HG03064 (cell line): ENCODE data around the gene PNPLA8.
"Not testable (repeated sequence)": the region's sequence is repeated elsewhere in the genome, so short reads cannot be mapped to it uniquely, and the experiment has no call there.

ENCODE experiments used
- ATAC-seq: cut with Tn5 transposase; IDR thresholded peaks from one replicate; pipeline ENCODE4 v1.9.1; 2021; ENCODE audit warnings: low read depth; ENCODE audit not compliant: unreplicated experiment

PNPLA8 gene, protein sequence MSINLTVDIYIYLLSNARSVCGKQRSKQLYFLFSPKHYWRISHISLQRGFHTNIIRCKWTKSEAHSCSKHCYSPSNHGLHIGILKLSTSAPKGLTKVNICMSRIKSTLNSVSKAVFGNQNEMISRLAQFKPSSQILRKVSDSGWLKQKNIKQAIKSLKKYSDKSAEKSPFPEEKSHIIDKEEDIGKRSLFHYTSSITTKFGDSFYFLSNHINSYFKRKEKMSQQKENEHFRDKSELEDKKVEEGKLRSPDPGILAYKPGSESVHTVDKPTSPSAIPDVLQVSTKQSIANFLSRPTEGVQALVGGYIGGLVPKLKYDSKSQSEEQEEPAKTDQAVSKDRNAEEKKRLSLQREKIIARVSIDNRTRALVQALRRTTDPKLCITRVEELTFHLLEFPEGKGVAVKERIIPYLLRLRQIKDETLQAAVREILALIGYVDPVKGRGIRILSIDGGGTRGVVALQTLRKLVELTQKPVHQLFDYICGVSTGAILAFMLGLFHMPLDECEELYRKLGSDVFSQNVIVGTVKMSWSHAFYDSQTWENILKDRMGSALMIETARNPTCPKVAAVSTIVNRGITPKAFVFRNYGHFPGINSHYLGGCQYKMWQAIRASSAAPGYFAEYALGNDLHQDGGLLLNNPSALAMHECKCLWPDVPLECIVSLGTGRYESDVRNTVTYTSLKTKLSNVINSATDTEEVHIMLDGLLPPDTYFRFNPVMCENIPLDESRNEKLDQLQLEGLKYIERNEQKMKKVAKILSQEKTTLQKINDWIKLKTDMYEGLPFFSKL

DNA sequence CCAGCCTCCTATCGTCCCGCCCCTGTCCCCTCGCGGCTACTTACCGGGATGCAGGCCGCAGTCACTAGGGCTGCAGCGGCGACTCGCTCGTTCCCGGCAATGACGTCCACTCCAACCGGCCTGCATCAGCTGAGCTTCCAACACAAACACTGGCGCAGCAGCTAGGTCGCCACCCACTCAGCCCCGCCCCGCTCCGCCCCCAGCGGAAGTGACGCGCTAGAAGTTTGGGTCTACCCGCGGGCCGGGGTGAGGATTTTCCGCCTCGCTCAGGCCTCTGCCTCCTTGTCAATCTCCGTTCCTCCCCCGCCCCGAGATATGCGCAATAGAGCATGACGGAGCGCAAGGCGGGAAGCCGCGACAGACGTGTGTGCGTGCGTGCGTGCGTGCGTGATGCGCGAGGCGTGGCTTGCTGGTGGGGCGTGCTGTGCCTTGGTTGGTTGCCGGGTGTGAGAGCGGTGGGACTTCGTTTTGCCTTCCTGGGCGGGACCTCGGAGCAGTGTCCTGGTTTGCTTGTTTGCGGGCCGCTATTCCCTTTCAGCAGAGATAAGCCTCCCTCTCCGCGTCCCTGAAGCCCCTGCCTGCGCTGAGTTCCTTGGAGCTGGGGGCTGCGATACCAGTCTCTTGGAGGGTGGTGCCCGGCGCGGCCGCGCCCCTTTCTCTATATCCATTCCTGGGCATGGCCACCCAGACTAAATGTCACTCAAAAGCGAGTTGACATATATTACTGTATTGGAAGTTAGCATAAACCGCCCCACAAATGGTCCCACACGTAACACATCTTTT is at the start of gene PNPLA8:
PNPLA8 (minus strand) TSS at position 151 of the 783 bp plus-strand sequence. CDS start 10,644 bp downstream, outside the sequence.
- peak; percentile 94 for ATAC-seq

DNA sequence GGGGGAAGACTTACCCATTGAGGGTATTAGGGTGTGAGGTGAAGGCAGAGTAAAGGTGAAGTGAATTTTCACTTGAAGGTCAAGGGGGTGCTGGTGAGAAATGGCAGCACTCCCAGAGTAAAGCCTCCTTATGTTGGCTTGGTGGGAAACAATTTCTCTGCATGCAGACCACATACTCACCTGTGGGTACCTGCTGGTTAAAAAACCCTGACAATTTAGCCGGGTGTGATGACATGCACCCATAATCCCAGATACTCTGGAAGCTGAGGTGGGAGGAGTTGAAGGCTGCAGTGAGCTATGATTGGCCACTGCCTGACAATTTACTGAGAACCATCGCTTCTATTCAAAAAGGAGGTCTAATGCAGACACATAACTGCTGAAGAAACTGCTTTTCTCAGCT is 49.2 kb upstream of the PNPLA8 start:
- no peak for ATAC-seq

DNA sequence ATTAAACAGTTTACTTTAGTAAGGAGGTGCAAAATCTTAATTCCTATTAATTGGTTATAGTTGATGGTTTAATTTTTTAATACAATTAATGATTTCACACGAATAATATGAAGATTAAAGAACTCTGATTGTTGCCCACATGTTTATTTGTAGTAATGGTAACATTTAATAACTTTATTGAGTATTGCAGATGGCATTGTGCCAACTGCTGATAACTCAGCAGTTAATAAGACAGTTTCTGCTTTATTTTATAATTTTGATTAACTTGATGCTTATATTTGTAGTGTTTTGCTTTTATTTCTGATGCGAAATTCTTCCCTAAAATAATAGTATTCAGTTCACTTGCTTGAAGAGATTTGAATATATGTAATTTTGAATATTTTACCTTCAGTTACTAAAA is 46.5 kb upstream of the PNPLA8 start:
- no peak for ATAC-seq

DNA sequence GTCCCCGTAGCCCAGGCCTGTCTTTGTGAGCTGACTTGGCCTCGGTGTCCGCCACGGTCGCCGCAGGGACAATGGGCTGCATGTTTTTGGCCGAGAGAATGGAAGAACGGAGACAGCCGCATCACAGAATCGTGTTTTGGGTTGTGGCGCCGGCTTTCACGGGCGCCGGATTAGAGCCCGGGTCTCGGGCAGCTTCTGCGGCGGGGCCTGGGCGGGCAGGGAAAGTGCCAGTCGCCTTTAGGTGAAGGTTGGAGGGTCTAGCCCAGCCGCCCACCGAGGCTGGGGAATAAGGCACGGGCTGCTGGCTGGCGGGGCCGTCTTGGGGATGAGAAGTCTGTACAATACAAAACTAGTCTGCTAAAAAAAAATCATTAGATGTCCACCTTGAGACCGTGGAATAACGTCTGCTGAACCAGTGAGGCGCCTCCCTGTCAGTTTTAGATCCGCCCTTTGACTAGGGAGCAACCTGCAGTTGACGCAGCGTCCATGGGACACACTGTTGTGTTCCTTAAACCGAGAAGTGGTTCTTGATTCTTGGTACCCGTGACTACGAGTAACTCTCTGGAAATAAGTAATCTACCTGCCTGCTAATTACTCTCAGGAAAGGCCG is 44.3 kb upstream of the PNPLA8 start:
- ATAC-seq = peak; percentile 24

DNA sequence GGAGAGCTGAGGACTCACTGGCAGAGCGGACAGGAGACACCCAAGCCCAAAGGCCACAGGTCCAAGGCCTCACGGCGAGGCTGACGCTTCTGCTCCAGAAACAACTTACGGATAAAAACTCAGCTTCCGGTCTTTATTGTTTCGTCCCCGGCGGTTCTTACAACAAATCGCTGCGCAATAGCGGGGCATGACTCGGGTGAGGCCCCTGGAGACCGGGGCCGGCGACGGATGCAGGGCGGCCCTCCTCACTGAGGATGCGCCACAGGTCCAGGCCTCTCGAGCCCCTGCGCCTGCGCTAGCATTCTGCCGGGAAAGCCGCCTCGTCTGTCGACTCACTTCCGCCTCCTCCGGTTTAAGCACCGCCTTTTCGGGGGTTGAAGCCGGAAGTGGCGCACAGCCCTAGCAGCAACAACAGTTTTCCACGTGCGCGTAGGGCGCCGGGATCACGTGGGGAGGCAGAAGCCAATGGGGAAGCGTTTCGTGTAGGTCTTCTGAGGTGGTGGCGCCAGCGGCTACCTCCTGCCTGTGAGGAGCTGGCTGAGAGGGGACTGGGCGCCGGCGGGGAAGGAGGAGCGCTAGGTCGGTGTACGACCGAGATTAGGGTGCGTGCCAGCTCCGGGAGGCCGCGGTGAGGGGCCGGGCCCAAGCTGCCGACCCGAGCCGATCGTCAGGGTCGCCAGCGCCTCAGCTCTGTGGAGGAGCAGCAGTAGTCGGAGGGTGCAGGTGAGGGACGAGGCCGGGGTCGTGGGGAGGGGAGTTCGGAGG is 43.6 kb upstream of the PNPLA8 start, which contains the start of the genes DNAJB9 and THAP5:
DNAJB9 (plus strand) TSS at position 494 of the 765 bp plus-strand sequence. CDS start 1,853 bp downstream, outside the sequence.
THAP5 (minus strand) TSS at position 326 of the 765 bp plus-strand sequence; CDS start at position 189, 137 bp downstream.
- ATAC-seq = peak; percentile 95

- no peak for ATAC-seq
Measured at GRCh38 chr7:108568801-108569380, 43.0 kb upstream of the PNPLA8 start.

DNA sequence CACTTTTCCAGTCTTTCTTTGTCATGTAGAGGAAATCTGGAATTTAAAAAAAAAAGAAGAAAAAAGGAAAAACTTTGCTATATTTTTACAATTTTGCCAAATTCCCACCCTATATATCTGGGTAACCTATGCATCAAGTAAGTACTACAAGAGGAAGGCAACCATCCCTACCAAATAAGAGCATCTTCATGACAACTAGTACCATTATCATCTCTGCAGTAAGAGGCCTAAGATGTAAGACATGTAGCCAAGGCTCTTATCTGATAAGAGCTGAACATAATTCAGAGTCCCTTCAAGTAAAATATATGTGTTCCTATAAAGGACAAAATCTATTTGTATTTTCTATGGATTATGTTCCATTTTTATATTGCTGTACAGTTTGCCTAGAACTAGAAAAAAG is 40.1 kb upstream of the PNPLA8 start:
- no peak for ATAC-seq

DNA sequence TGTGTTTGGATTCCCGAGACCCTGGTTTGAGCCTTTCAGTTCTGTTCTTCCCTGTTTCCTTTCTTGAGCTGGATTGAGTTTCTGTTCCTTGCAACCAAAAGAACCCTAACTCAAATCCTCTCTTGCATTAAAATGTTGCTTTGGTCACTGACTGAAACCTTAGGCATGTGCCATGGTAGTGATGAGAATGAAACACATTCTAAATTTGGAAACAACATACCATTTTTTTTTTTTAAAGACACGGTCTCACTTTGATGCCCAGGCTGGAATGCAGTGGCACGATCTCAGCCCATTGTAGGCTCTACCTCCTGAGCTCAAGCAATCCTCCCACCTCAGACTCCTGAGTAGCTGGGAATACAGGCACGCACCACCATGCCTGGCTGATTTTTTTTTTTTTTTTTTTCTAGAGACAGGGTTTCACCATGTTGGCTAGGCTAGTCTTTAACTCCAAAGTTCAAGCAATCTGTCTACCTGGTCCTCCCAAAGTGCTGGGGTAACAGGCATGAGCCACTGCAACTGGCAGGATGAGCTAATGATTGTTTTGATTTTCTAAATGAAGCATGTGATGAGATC is 35.2 kb upstream of the PNPLA8 start:
- no peak for ATAC-seq

DNA sequence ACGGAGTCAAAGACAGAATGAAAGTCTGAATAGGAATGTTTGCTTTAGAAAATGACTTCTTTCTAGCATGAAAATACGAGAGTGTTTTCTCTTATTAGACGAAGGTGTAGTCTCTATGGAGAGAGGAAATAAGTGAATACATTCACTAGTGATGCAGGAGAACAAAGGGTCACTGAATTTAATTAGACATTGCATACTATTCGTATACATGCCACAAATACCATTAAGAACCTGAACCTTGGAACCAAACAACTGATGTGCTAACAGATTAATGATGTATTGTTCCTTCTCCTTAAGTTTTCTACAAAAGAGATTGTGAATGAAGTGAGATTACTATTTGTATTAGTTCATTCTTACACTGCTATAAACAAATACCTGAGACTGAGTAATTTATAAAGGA is 33.3 kb upstream of the PNPLA8 start:
- no peak for ATAC-seq

- no peak for ATAC-seq
Measured at GRCh38 chr7:108557617-108558016, 31.7 kb upstream of the PNPLA8 start.

- no peak for ATAC-seq
Measured at GRCh38 chr7:108557191-108557590, 31.3 kb upstream of the PNPLA8 start.

DNA sequence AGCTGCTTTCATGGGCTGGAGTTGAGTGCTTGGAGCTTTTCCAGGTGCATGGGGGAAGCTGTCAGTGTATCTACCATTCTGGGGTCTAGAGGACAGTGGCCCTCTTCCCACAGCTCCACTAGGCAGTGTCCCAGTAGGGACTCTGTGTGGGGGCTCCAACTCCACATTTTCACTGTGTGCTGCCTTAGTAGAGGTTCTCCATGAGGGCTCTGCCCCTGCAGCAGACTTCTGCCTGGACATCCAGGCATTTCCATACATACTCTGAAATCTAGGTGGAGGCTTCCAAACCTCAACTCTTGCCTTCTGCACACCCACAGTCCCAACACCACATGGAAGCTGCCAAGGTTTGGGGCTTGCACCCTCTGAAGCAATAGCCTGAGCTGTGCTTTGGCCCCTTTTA is 30.7 kb upstream of the PNPLA8 start:
- not testable (repeated sequence) for ATAC-seq

DNA sequence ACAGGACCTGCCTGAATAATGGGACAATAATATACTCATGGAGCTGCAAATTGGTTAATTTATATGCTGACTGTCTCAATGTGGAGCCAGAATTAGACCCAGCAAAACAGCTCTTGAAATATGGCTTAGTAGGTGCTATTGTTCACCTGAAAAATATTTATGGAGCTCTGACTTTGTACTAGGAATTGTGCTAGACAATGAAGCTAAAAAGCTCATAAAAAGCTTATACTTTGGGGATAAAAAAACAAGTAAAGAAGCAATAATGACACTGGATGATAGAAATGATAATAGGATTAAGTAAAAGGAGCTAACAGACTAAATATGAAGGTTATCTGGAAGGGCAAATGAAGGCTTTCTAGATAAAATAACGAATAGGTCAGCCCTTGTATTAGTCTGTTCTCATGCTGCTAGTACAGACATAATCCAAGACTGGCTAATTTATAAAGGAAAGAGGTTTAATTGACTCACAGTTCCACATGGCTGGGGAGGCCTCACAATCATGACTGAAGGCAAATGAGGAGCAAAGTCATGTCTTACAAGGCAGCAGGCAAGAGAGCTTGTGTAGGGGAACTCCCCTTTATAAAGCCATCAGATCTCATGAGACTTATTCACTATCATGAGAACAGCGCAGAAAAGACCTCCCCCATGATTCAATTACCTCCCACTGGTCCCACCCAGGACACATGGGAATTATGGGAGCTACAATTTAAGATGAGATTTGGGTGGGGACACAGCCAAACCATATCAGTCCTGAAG is 22.4 kb upstream of the PNPLA8 start:
- ATAC-seq = not testable (repeated sequence)

- no peak for ATAC-seq
Measured at GRCh38 chr7:108541478-108541877, 15.5 kb upstream of the PNPLA8 start.

DNA sequence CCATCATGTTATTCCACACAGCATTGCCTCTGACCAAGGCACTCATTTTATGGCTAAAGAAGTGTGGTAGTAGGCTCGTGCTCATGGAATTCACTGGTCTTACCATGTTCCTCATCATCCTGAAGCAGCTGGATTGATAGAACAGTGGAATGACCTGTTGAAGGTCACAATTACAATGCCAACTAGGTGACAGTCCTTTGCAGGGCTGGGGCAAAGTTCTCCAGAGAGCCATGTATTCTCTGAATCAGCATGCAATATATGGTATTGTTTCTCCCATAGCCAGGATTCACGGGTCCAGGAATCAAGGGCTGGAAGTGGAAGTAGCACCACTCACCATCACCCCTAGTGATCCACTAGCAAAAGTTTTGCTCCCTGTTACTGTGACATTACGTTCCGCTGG is 12.8 kb upstream of the PNPLA8 start:
- ATAC-seq = not testable (repeated sequence)

DNA sequence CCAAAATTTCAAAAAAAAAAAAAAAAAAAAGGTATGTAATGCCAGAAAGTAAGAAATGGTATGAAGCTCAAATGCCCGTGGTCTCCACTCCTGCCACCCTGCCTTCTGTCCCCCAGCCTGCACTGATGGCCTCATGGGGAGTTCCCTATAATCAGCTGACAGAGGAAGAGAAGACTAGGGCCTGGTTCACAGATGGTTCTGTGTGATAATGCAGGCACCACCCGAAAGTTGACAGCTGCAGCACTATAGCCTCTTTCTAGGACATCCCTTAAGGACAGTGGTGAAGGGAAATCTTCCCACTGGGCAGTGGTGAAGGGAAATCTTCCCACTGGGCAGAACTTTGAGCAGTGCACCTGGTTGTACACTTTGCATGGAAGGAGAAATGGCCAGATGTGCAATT is 12.3 kb upstream of the PNPLA8 start:
- ATAC-seq = not testable (repeated sequence)

DNA sequence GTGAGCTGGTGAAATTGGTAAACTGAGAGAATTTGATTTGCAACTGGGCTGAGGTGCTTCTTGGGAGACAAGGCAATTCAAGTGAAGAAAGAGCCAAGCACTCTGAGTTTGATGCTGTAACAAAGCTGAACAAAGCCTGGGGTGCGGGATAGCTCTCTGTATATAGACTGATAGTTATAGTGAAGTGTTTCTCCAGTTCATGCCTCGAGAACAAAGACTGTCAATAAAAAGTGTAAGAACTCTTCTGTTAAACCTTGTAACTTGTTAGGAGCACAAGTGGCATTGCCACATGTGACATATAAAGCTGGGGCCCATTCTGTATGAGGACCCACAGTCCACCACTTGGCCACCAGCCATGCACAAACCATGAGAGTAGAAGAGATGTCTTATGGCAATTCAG is 11.3 kb upstream of the PNPLA8 start:
- ATAC-seq = no peak

DNA sequence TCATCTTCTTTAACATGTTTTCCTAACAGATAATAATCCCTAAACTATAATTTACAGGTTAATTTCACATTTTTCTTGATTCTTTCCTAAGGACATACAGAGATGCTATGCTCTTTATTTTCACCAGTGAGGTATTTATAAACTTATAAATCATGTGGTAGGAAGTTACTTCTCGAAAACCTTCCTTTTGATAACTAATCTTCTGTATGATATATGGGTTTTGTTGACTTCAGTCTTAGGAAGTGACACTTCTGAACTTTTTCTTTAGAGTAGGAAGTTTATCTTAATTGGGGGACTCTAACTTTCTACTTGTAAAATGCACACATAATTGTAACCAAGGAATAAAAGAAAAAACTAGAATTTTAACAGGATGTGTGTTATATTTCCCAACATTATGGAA is 9.8 kb upstream of the PNPLA8 start:
- no peak for ATAC-seq
